IPS-15b (cell line): ENCODE measurements around the gene MANEA.

ENCODE experiments used
- H3K27me3 ChIP-seq: one replicate; pipeline ENCODE4 v1.6.1; 2013; ENCODE audit warnings: low read length; ENCODE audit not compliant: control insufficient read depth, insufficient read depth
- H3K36me3 ChIP-seq: one replicate; pipeline ENCODE4 v1.6.1; 2013; ENCODE audit warnings: low read length; ENCODE audit not compliant: control insufficient read depth, insufficient read depth
- H3K4me1 ChIP-seq: one replicate; pipeline ENCODE4 v1.6.1; 2013; ENCODE audit warnings: mild to moderate bottlenecking, low read length; ENCODE audit not compliant: control insufficient read depth, insufficient read depth
- H3K4me3 ChIP-seq: one replicate; pipeline ENCODE4 v1.5.1; 2013; ENCODE audit warnings: low read depth, low read length
- H3K9ac ChIP-seq: one replicate; pipeline ENCODE4 v1.6.1; 2013; ENCODE audit warnings: low read depth, mild to moderate bottlenecking, low read length
- H3K9me3 ChIP-seq: one replicate; pipeline ENCODE4 v1.6.1; 2013; ENCODE audit warnings: mild to moderate bottlenecking, low read length; ENCODE audit not compliant: control insufficient read depth, insufficient read depth

The MANEA gene

DNA sequence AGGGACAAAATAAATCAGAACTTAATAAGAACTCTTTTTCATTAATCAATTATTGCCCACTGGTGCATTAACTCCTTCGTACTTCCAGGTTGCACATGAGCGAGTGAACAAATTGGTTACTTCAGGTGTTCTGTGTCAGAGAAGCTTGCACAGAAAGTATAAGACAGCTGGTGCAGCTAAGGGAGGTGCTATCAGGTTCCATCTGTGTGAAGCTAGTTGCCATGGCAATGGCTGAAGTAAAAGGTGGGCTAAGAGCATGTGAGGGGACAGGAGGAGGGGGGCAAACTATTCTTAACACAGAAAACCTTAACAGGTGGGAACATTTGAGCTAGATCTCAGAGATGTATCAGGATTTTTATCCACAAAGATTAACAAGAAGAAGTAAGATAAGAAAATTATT, 81.6 kb downstream of the MANEA start:
- H3K9me3 ChIP-seq, result no peaks in the 10 kb centered on the region
- no peaks in the 10 kb centered on the region for H3K4me1 ChIP-seq
- no peaks in the 10 kb centered on the region for H3K36me3 ChIP-seq
- H3K27me3 ChIP-seq, result no peaks in the 10 kb centered on the region
- H3K4me3 ChIP-seq, result no peak overlapping the region
- no peak overlapping the region for H3K9ac ChIP-seq
